H9 (cell line): ENCODE data around the gene PRDX2. TPM values are rescaled to one million over a fixed set of nuclear protein-coding genes. Genes with fewer than 3 reads are reported as not detected.

Source experiments
- DNase-seq: peaks from one replicate; pipeline ENCODE4 v3.0.0-alpha.2; 2017
- H2AFZ ChIP-seq: one replicate; pipeline ENCODE4 v1.6.1; 2013; ENCODE audit warnings: mild to moderate bottlenecking, low read length, control low read depth, moderate library complexity
- H2AK5ac ChIP-seq: 2 replicates; pipeline ENCODE4 v1.6.1; 2013; ENCODE audit warnings: low read length, control low read depth, mixed read lengths; ENCODE audit not compliant: insufficient read length
- H2BK120ac ChIP-seq: one replicate; pipeline ENCODE4 v1.6.1; 2013; ENCODE audit warnings: low read depth, mild to moderate bottlenecking, low read length, control low read depth, inconsistent platforms; ENCODE audit not compliant: poor library complexity, severe bottlenecking
- H2BK12ac ChIP-seq: 2 replicates; pipeline ENCODE4 v1.6.1; 2013; ENCODE audit warnings: low read length, control low read depth, mixed read lengths, low read depth; ENCODE audit not compliant: insufficient read length
- H2BK15ac ChIP-seq: 2 replicates; pipeline ENCODE4 v1.6.1; 2013; ENCODE audit warnings: low read depth, low read length, control low read depth
- H2BK20ac ChIP-seq: one replicate; pipeline ENCODE4 v1.6.1; 2013; ENCODE audit warnings: low read depth, mild to moderate bottlenecking, low read length, control low read depth, inconsistent platforms; ENCODE audit not compliant: poor library complexity, severe bottlenecking
- H2BK5ac ChIP-seq: 2 replicates; pipeline ENCODE4 v1.6.1; 2013; ENCODE audit warnings: low read length, control low read depth, mixed read lengths; ENCODE audit not compliant: insufficient read length
- H3K14ac ChIP-seq: 2 replicates; pipeline ENCODE4 v1.6.1; 2013; ENCODE audit warnings: low read length, control low read depth; ENCODE audit not compliant: insufficient read depth
- H3K18ac ChIP-seq: 2 replicates; pipeline ENCODE4 v1.6.1; 2013; ENCODE audit warnings: low read depth, mild to moderate bottlenecking, mixed read lengths, low read length, control low read depth; ENCODE audit not compliant: insufficient read length
- H3K23ac ChIP-seq: 2 replicates; pipeline ENCODE4 v1.6.1; 2013; ENCODE audit warnings: low read length, control low read depth, mixed read lengths, low read depth; ENCODE audit not compliant: insufficient read length
- H3K23me2 ChIP-seq: 2 replicates; pipeline ENCODE4 v1.6.1; 2013; ENCODE audit warnings: low read depth, mild to moderate bottlenecking, mixed read lengths, low read length, control low read depth; ENCODE audit not compliant: insufficient read length, poor library complexity, severe bottlenecking
- H3K27ac ChIP-seq: 2 replicates; pipeline ENCODE4 v1.5.1; 2013; ENCODE audit warnings: low read length, control low read depth, mixed read lengths, low read depth; ENCODE audit not compliant: insufficient read length
- H3K27me3 ChIP-seq: 2 replicates; pipeline ENCODE4 v1.6.1; 2013; ENCODE audit warnings: low read length, control low read depth, inconsistent platforms; ENCODE audit not compliant: insufficient read depth
- H3K4ac ChIP-seq: 2 replicates; pipeline ENCODE4 v1.6.1; 2013; ENCODE audit warnings: low read depth, mild to moderate bottlenecking, control low read depth, inconsistent platforms, low read length, moderate library complexity
- H3K4me1 ChIP-seq: 2 replicates; pipeline ENCODE4 v1.6.1; 2013; ENCODE audit warnings: low read length, control low read depth, inconsistent platforms; ENCODE audit not compliant: insufficient read depth
- H3K4me2 ChIP-seq: 2 replicates; pipeline ENCODE4 v1.6.1; 2013; ENCODE audit warnings: low read length, control low read depth, mixed read lengths; ENCODE audit not compliant: insufficient read length, insufficient read depth
- H3K56ac ChIP-seq: 2 replicates; pipeline ENCODE4 v1.6.1; 2013; ENCODE audit warnings: low read depth, mild to moderate bottlenecking, mixed read lengths, low read length, control low read depth; ENCODE audit not compliant: insufficient read length
- H3K79me1 ChIP-seq: 2 replicates; pipeline ENCODE4 v1.6.1; 2013; ENCODE audit warnings: low read depth, mild to moderate bottlenecking, moderate library complexity, low read length, control low read depth, inconsistent platforms; ENCODE audit not compliant: insufficient read depth, poor library complexity, severe bottlenecking
- H3K79me2 ChIP-seq: 2 replicates; pipeline ENCODE4 v1.6.1; 2013; ENCODE audit warnings: low read length, control low read depth, inconsistent platforms; ENCODE audit not compliant: insufficient read depth
- H3K9ac ChIP-seq: 2 replicates; pipeline ENCODE4 v1.6.1; 2013; ENCODE audit warnings: low read length, control low read depth, mixed read lengths; ENCODE audit not compliant: insufficient read length; ENCODE audit errors: extremely low read depth
- H3K9me3 ChIP-seq: one replicate; pipeline ENCODE4 v1.6.1; 2013; ENCODE audit warnings: low read depth, low read length, inconsistent platforms; ENCODE audit not compliant: control insufficient read depth
- H3T11ph ChIP-seq: one replicate; pipeline ENCODE4 v1.6.1; 2013; ENCODE audit warnings: mild to moderate bottlenecking, low read length, control low read depth, inconsistent platforms
- H4K20me1 ChIP-seq: one replicate; pipeline ENCODE4 v1.6.1; 2013; ENCODE audit not compliant: control insufficient read depth, insufficient read length, insufficient read depth
- H4K5ac ChIP-seq: 2 replicates; pipeline ENCODE4 v1.6.1; 2013; ENCODE audit warnings: low read depth, mild to moderate bottlenecking, mixed read lengths, low read length, control low read depth; ENCODE audit not compliant: insufficient read length
- H4K8ac ChIP-seq: replicated peaks from 2 replicates; pipeline ENCODE4 v1.6.1; 2013; ENCODE audit warnings: low read length, control low read depth, mixed read lengths, low read depth; ENCODE audit not compliant: insufficient read length
- H4K91ac ChIP-seq: 2 replicates; pipeline ENCODE4 v1.6.1; 2013; ENCODE audit warnings: low read depth, mild to moderate bottlenecking, moderate library complexity, mixed read lengths, low read length, control low read depth; ENCODE audit not compliant: insufficient read length
- H3K27ac Mint-ChIP-seq, 3 experiments: 2 replicates in 2 of 3; 3 replicates in 1 of 3; pipeline ENCODE4 v1.8.0; 2020 to 2021; ENCODE audit warnings: mixed read lengths in 3 of 3, mild to moderate bottlenecking in 1 of 3, moderate library complexity in 1 of 3
- H3K27me3 Mint-ChIP-seq: 2 replicates; pipeline ENCODE4 v1.8.0; 2021; ENCODE audit warnings: low read depth, mild to moderate bottlenecking, moderate library complexity, mixed read lengths
- H3K36me3 Mint-ChIP-seq, 3 experiments: 2 replicates in 2 of 3; 3 replicates in 1 of 3; pipeline ENCODE4 v1.8.0; 2020 to 2021; ENCODE audit warnings: low read depth in 3 of 3, mixed read lengths in 3 of 3; ENCODE audit not compliant: insufficient read depth in 1 of 3
- H3K4me1 Mint-ChIP-seq, 2 experiments: 2 replicates each; pipeline ENCODE4 v1.8.0; 2020; ENCODE audit warnings: mixed read lengths in 2 of 2
- H3K4me3 Mint-ChIP-seq, 2 experiments: 2 replicates in 1 of 2; 3 replicates in 1 of 2; pipeline ENCODE4 v1.8.0; 2020 to 2021; ENCODE audit warnings: mild to moderate bottlenecking in 2 of 2, mixed read lengths in 2 of 2, moderate library complexity in 1 of 2
- H3K9me3 Mint-ChIP-seq, 2 experiments: 2 replicates in 1 of 2; 3 replicates in 1 of 2; pipeline ENCODE4 v1.8.0; 2020; ENCODE audit warnings: mild to moderate bottlenecking in 2 of 2, mixed read lengths in 2 of 2, moderate library complexity in 1 of 2
- WGBS: extraction: QIAGEN DNeasy Blood & Tissue Kit; methylation state at CpG from one replicate; pipeline ENCODE4 v1.1.7; 2013; ENCODE audit warnings: missing lambda C conversion rate, low lambda C conversion rate, mixed read lengths; ENCODE audit not compliant: insufficient read length; ENCODE audit errors: extremely low coverage; 5-methylcytosine and 5-hydroxymethylcytosine counted together
- total RNA-seq: library from RNA; stranded (reverse); gene quantifications from 2 replicates; pipeline ENCODE4 v1.2.1, GENCODE V29; 2021
- TF ChIP-seq, protein P1 (sequence below): fragments of 200-600 bp; sonication (generic); conservative IDR thresholded peaks from 3 replicates; pipeline ENCODE4 v1.8.0; 2021; ENCODE audit warnings: antibody characterized with exemption, mild to moderate bottlenecking

PRDX2 gene
- total RNA-seq, 1 experiment from 2014 or later = 468 TPM

GRCh38 chr19:12828494-12828893 lies 26.9 kb upstream of the PRDX2 start:
- H4K91ac ChIP-seq = no peak overlapping the region
- H4K8ac ChIP-seq = no peak overlapping the region
- no peak overlapping the region for H2BK15ac ChIP-seq
- Mint-ChIP-seq H3K9me3 (no peaks in the 10 kb centered on the region), H3K27ac (no peak overlapping the region), H3K27me3 (peaks cover 23% of the 10 kb centered on the region), H3K36me3 (peaks cover 0 to 2% (median 0%) of the 10 kb centered on the region in 3 experiments; a peak in 3 of 7 replicates), H3K4me1 (peaks cover 22 to 35% of the 10 kb centered on the region in 2 experiments), H3K4me3 (peak overlapping the region; percentile 43 to 72; a peak in 4 of 5 replicates)
- no peak overlapping the region for H3K23ac ChIP-seq
- no peak overlapping the region for H2BK120ac ChIP-seq
- no peak overlapping the region for H3K9ac ChIP-seq
- H4K20me1 ChIP-seq = no peaks in the 10 kb centered on the region
- no peak overlapping the region for H3K4ac ChIP-seq
- H3K27ac ChIP-seq = no peak overlapping the region
- no peak overlapping the region for H2AFZ ChIP-seq
- H3K27me3 ChIP-seq = no peaks in the 10 kb centered on the region
- H3T11ph ChIP-seq = no peak overlapping the region
- H2BK12ac ChIP-seq = no peak overlapping the region
- DNase-seq = peak; percentile 89
- no peak overlapping the region for H2BK5ac ChIP-seq
- no peak overlapping the region for H4K5ac ChIP-seq
- WGBS = no CpG with 5 or more reads among the region's 23 CpGs
- H3K23me2 ChIP-seq = peaks cover 10% of the 10 kb centered on the region
- H2AK5ac ChIP-seq = no peak overlapping the region
- no peak overlapping the region for H2BK20ac ChIP-seq
- no peaks in the 10 kb centered on the region for H3K79me1 ChIP-seq
- H3K4me2 ChIP-seq = peak overlapping the region; percentile 75
- no peaks in the 10 kb centered on the region for H3K79me2 ChIP-seq
- no peak overlapping the region for H3K18ac ChIP-seq
- H3K9me3 ChIP-seq = no peaks in the 10 kb centered on the region
- H3K14ac ChIP-seq = no peak overlapping the region; the same call in 1 of the 2 replicates
- H3K4me1 ChIP-seq = peaks cover 2% of the 10 kb centered on the region; the same call in 1 of the 2 replicates
- TF ChIP-seq, protein P1, sequence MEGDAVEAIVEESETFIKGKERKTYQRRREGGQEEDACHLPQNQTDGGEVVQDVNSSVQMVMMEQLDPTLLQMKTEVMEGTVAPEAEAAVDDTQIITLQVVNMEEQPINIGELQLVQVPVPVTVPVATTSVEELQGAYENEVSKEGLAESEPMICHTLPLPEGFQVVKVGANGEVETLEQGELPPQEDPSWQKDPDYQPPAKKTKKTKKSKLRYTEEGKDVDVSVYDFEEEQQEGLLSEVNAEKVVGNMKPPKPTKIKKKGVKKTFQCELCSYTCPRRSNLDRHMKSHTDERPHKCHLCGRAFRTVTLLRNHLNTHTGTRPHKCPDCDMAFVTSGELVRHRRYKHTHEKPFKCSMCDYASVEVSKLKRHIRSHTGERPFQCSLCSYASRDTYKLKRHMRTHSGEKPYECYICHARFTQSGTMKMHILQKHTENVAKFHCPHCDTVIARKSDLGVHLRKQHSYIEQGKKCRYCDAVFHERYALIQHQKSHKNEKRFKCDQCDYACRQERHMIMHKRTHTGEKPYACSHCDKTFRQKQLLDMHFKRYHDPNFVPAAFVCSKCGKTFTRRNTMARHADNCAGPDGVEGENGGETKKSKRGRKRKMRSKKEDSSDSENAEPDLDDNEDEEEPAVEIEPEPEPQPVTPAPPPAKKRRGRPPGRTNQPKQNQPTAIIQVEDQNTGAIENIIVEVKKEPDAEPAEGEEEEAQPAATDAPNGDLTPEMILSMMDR = no peak
- no peak overlapping the region for H3K56ac ChIP-seq
